DMS 273 (cell line): Measurements from ENCODE around the gene MAFF.
"Not testable (repeated sequence)": the region's sequence is repeated elsewhere in the genome, so short reads cannot be mapped to it uniquely, and the experiment has no call there.

Experiments used
- DNase-seq: peaks from one replicate; lab custom pipeline; 2025; ENCODE audit not compliant: unreplicated experiment; lab: John Stamatoyannopoulos, UW

The MAFF gene

GRCh38 chr22:38177044-38177443, 24.8 kb upstream of the MAFF start:
- DNase-seq = no peak

DNA sequence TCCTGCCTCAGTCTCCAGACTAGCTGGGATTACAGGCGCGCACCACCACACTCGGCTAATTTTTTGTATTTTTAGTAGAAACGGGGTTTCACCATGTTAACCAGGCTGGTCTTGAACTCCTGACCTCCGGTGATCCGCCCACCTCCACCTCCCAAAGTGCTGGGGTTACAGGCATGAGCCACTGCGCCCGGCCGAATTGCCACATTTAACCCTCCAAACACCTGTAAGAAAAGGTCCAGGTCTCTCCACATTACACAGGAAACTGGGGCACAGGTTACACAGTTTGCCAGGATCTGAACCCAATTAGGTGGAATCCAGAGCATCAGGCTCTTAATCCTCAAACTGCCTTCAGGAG, 24.2 kb upstream of the MAFF start:
- not testable (repeated sequence) for DNase-seq

GRCh38 chr22:38177926-38178604, 23.7 kb upstream of the MAFF start:
- no peak for DNase-seq

- DNase-seq = not testable (repeated sequence)
These were observed 23.2 kb upstream of the MAFF start for GRCh38 chr22:38178605-38178937.

DNA sequence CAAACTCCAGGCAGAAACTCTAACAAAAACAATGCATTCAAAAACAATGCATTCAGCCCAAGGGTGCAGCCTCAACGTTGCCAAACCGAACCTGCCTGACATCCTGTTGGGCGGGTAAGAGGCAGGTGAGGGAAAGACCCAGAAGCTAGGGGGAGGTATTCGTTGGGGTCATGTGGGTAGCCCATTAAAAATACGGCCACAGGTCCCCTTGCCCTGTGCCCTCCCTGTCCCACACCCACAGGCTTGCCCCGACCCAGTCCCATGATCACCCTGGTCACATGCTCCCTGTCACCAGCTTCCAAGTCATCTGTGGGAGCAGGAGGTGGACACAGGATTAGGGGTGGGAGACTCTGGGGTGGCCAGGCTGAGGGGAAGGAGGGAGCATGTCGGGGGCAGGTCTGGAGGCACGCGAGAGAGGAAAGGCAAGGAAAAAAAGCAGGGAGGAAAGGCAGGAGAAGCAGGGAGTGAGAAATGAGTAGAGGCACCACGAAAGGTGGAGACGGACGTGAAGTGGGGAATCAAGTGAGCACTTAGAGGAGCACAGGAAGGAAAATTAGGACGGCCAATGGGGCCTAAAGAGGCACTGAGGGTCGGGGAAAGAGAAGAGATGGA, 20.8 kb upstream of the MAFF start:
- peak; percentile 56 for DNase-seq

- peak; percentile 99 for DNase-seq
These were observed 20.2 kb upstream of the MAFF start, which contains the start of gene PLA2G6 for GRCh38 chr22:38181453-38182200. TSS of gene PLA2G6 (minus strand) at chr22:38181830. CDS start at chr22:38169426, 12,404 bp downstream.

- DNase-seq = no peak
These were observed 17.0 kb upstream of the MAFF start for GRCh38 chr22:38184788-38185187.

GRCh38 chr22:38186429-38186828, 15.4 kb upstream of the MAFF start:
- no peak for DNase-seq

DNA sequence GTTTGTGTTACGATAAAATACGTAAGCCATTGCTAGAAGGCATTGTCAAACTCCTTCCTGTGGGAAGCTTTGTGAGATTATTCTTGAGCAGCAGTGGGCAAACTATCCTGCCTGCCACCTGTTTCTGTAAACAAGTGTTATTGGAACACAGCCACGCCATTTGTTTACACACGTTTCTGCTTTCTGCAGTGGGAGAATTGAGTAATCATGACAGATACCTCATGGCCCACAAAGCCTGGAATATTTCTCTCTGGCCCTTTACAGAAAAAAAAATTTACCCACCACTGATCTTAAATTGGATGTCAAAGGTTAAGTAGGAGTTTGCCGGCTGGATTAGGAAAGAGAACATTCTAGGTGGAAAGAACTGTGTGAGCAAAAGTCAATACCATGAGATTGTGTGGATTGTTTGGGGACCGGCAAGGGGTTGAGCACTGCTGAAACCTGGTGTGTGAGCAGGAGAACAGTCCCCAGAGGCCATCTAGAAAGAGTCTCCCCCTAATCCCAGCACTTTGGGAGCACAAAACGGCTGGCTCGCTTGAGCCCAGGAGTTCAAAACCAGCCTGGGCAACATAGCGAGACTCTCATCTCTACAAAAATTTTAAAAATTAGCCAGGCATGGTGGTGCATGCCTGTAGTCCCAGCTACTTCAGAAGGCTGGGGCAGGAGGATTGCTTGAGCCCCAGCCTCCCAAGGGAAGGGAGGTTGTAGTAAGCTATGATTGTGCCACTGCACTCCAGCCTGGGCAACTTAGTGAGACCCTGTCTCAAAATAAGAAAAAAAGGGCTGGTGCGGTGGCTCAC, 14.2 kb upstream of the MAFF start:
- DNase-seq = no peak

GRCh38 chr22:38189104-38189503, 12.7 kb upstream of the MAFF start:
- no peak for DNase-seq

GRCh38 chr22:38190581-38190980, 11.2 kb upstream of the MAFF start:
- no peak for DNase-seq

DNA sequence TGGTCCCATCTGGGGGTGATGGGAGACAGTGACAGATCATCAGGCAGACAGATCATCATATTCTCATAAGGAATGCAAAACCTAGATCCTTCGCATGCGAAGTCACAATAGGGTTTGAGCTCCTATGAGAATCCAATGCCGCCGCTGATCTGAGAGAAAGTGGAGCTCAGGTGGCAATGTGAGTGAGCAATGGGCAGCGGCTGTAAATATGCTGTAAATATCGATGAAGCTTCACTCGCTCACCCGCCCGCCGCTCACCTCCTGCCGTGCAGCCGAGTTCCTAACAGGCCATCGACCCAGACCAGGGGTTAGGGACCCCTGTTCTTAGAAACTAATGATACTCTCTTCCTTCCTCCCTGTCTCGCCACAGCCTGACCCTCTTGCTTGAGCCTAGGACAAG, 10.7 kb upstream of the MAFF start:
- DNase-seq = no peak

DNA sequence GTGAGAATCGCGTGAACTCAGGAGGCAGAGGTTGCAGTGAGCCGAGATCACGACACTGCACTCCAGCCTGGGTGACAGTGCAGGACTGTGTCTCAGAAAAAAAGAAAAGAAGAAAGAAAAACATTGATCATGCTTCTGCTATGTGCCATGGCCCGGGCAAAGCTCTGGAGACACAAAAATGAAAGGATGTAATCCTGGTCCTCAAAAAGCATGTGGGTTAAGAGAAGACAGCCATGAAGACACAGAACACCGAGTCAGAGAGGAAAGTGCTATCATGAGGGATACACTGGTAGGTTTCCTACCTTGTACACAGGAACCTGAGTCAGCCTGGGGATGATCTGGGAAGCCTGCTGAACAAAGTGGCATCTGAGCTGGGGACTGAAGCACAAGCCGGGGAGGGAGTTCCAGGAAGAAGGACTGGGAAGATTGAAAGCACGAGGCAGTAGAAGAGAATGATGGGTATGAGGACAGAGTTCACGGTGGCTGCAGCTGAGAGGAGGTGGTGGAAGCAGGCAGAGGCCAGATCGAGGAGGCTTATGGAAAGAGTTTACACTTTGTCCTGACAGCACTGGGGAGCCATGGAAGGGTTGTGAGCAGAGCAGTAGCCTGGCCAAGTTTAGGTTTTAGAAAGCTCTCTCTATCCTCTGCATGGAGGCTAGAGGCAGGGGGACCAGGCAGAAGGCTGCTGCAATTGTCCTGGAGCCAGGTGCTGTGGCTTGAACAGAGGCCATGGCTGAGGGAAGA, 9.9 kb upstream of the MAFF start:
- no peak for DNase-seq

GRCh38 chr22:38192475-38192863, 9.3 kb upstream of the MAFF start:
- no peak for DNase-seq

- no peak for DNase-seq
These were observed 8.2 kb upstream of the MAFF start for GRCh38 chr22:38193580-38193979.

GRCh38 chr22:38196791-38197419, 4.9 kb upstream of the MAFF start:
- no peak for DNase-seq

DNA sequence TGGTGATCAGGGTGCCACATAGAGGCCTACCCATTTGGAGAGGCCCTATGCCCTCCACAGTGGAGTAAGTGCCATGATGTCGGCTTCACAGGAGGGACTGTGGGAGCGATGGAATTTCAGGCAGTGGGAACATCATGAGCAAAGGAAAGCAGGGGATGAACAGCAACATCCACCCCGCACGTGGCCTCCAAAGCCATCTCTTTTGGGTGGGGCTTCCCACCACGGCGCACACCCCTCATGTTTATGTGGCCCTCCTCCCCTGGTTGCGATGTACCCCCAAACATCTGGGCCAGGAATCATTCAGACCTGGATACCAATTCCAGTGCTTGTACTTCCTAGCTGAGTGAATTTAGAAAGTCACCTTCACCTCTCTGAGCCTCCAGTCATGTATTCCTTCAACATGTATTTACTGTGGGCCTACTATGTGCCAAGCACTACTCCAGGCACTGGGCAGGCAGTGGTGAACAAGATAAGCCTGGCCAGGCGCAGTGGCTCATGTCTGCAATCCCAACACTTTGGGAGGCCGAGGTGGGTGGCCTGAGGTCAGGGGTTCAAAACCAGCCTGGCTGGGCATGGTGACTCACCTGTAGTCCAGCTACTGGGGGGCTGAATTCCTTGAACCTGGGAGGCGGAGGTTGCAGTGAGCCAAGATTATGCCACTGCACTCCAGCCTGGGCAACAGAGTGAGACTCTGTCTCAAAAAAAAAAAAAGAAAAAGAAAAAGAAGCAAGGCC, 1.8 kb upstream of the MAFF start:
- no peak for DNase-seq

DNA sequence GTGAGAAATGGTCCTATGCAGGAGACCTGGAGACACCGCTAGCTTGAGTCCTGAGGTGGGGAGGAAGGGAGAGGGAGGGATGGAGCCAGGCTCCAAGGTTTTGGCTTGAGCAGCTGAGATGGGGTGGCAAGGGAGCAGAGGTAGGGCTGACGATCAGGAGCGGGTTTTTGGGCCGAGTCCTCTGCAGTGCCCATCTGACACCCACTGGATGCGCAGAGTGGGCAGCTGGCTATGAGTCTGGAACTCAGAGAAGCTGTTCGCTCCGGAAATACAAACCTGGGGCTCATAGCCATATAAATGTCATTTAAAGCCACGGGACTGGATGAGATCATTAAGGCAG, 453 bp upstream of the MAFF start:
- no peak for DNase-seq

DNA sequence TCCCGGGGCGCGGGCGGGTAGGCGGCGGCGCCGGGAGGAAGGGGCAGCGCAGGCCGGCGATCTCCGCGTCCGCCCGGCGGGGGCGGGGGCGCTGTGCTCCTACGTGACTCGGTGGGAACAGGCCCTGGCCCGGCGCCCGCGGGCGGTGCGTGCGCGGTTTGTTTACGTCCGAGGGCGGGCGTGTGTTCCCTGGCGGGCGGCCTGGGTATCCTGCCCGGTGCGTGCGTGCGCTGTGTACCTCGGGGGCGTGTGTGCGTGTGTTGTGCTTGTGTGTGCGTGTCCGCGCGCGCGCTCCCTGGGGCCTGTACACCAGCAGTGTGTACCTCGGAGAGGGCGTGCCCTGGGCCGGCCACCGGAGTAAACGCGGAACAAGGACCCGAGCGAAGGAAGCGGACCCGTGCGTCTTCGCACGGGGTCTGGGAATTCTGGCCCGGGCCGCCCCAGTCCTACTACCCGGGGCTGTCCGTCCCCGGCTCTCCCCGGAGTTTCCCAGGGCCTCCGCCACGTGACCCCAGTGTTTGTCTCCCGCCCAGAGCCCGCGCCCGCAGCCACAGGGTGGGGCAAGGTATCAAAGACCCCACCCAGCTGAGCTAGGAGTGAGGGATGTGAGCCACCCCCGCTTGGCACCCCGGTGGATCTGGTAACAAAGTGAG, 769 bp downstream of the MAFF start:
- peak; percentile 81 for DNase-seq
